Activated CD4-positive, alpha-beta T cell treated with anti-CD3 and anti-CD28 coated beads for 1 hour (primary cell): ENCODE data around the gene SH3PXD2A.

Experiments used
- DNase-seq: peaks from one replicate; pipeline ENCODE4 v3.0.0-alpha.2; 2020

The SH3PXD2A gene

DNA sequence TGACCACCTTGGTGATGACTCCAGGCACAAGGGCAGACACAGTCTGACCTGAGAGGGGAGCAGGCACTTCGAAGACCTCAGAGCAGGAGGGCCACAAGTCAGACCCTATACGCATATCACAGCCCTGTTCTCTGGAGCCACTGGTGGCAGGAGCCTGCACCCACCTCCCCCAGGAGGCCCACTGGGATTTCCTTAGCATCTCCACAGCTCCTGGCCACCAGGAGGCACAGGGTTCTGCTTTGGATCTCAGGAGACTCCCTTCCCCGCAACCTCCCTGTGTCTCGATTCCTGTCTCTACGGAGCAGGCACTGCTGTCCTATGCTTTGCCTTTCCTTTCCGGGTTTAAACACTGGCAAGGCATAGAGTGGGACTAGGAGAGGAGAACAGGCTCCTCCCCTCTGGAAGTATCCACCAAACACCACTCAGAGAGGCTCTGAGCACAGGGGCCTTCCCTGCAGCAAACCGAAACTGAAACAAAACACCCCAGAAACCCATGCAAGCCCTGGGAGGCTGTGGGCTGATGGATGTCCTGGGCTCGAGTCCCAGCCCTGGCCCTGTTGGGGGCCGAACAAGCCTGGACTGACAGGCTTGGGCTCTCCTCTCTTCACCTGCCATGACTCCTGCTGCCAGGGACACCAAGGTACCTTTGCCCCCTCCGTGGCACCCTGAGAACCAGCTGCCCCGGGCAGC, 195.6 kb downstream of the SH3PXD2A start:
- DNase-seq = peak; percentile 33

DNA sequence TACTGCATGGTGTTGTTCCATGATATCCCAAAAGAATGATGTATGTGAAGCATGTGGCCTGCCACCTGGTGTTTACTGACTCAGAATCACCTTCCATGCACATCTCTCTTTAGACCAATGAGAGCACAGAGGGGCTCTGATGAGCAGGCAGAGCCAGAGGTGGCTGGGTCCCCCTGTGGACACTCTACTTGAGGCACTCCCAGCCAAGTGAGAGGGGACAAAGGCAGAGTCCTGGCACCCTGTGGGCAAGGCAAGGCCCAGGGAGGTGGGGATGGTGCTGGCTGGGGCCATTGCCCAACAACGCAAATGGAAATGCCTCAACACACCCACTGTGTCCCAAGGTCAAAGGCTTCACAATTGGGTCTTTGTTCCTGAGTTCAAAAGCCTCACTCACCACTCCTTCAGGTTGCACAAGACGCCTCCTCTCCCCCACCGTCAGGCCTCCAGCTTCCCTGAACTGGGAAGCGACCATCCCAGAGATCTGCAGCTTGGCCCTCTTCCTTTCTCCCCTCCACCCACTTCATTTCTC, 197.3 kb downstream of the SH3PXD2A start:
- no peak for DNase-seq

DNA sequence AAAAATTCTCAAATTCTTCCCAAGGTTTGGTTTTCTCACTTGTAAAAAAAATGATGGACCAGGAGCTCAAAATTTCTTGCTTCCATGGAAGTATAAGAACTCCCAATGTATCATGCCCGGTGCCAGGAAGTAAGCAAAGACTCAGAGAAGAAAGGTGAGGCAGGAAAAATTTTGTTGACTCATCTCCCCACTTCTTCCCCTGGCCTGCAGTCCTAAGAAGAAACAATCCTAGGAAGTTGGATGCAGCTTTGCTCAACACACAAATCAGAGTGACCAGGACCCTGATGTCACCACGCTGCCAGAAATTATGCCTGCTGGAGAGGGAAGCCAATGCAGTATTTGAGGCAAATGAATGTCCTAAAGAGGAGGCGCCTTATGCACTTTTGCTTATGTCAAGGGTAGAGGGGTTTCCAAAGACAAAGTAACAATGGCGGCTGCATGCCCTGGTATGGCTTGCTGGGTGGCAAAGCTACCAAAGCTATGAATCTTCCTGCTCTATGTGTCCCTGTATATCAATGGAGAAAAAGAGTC, 198.2 kb downstream of the SH3PXD2A start:
- no peak for DNase-seq

DNA sequence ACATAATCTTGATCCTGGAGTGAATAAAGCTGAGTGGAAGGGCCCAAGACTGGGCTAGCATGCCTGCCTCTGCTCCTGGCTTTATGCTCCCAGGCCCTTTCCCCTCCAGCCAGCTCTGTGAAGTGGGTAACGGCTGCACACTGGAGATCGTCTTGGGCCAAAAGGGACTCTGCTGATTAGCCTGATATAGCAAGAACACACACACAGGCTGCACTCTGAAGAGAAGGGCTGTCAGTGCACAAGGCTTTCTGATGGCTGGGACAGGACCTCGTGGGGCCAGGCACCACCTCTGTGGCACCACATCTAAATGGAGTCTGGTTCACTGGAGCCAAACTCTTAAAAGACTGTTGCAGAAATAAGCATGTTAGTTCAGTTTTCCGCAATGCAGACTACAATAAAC, 200.5 kb downstream of the SH3PXD2A start:
- DNase-seq = no peak

DNA sequence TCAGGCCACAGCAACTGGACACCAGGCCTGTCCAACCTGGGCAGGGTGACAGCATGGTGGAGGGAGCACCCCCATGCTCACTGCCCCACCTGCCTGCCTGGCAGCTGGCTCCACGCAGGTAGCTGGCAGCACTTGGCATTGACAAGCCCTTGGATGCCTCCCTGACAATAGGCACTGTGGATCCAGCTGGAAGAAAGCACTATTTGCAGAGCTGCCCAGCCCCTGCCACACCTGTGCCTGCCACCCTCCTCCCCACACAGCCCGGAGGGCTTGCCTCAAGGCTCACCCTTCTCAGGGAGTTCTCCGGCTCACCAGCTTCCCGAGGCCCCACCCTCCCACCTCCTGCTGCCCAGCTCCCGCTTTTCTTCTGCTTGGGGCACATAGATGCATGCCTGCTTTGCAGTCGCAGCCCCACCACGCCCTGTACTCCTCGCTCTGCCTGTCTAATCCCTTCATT, 201.8 kb downstream of the SH3PXD2A start:
- DNase-seq = no peak

DNA sequence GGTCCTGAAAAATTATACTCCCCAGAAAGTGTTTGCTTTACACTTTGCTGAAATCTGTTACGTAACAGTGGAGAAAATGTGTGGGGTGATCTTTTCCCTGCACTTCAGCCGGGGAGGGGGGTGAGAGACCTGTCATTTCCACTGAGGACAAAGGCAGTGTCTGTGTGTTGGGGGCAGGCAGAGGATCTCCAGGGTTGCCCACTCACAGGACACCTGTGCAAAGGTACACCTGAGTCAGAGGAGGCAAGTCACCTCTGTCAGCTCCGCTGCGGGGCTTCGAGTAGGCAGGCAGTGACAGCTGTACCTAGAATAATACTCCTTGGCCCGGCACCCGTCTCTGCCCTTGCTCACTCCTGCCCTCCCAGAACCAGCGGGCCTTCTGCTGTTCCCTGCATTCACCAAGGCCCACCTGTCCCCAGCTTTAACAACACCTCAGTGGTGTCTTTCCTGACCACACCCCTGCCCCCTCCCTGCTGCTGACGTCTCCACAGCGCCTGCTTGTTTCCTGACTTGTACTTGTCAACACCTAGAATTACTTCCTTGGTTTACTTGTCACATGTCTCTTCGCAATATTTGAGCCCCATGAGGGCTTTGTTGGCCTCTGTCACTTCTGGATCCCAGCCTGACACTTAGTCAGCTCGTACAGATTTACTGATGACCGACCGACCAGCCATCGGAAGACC, 202.6 kb downstream of the SH3PXD2A start:
- DNase-seq = no peak

DNA sequence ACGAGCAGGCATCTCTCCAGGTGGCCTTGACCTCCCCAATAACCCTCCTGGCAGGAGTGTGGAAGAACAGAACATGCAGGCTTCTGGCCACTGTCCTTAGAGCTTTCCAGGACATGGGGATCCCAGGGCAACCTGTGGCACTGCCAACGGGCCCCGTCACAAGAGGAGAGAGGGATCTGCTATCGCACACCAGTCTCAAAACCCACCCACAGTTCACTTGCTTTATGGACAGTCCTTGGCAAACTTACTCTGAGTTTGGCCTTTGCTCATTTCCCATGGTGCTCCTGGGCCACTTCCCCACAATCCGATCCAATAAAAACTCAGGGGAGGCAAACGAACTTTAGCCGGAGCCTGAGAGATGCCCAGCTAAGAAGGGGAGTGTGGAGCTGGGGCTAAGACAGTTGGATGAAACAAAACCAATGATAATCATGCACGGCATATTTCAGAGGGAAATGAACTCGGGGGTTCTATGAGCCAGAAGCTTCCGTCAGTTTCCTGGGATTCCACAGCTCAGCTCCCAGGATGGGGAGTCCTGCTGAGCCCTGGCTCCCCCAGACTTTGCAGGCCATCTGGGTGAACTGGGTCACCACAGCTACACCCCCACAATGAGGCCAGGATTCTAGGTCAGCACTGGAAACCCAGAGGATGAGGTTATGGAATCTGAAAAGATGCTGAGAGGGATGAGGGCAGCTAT, 203.4 kb downstream of the SH3PXD2A start:
- no peak for DNase-seq

DNA sequence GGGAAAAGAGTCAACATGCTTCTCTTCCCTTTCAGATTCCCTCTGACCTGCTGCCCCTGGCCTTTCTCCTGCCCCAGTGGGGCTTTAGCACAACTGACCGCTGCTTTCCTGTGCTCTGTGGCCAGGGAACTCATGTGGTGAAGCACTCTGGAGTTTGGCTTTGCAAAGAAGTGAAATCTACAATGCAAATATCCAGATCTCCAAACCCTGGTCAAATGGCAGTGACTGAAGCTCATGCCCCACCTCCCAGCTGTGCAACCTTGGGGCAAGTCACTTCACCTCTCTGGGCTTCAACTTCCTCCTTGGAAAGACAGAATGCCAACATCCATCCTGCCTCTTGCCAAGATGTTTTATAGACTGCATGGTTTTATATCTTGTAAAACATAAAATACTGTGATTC, 204.0 kb downstream of the SH3PXD2A start:
- DNase-seq = no peak

DNA sequence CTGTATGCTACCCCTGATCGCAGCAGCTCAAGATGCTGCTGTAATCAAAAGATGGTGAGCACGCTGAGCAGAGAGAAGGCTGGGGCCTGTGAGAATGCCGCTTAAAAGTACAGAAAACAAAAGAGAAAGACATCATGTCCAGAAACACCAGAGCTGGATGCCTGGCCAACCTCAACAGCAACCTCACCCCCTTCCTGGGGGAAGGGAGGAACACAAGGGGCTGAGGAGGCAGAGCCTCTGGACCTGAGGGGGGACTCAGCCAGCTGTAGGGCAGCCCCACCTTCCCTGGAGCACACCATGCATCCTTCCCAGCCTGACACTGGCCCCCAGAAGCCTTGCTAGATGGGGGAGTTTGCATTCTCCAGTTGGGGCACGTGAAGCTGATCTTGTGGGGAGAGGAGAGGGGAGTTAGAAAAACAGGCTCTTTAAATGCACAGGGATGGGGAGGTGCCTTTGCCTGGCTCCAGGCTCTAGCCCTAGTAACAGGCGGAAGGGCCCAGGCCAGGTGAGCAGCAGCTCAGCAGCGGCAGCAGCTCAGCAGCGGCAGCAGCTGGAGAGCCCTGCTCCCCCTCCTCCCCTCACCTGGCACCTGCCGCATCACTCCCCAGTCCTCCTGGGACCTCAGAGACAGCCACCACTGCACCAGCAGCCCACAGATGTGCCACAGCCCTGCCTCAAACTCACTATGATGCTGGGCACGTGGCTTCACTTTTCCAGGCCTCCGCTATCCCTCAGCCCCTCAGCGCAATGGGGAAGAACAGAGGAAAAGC, 205.5 kb downstream of the SH3PXD2A start:
- DNase-seq = no peak

DNA sequence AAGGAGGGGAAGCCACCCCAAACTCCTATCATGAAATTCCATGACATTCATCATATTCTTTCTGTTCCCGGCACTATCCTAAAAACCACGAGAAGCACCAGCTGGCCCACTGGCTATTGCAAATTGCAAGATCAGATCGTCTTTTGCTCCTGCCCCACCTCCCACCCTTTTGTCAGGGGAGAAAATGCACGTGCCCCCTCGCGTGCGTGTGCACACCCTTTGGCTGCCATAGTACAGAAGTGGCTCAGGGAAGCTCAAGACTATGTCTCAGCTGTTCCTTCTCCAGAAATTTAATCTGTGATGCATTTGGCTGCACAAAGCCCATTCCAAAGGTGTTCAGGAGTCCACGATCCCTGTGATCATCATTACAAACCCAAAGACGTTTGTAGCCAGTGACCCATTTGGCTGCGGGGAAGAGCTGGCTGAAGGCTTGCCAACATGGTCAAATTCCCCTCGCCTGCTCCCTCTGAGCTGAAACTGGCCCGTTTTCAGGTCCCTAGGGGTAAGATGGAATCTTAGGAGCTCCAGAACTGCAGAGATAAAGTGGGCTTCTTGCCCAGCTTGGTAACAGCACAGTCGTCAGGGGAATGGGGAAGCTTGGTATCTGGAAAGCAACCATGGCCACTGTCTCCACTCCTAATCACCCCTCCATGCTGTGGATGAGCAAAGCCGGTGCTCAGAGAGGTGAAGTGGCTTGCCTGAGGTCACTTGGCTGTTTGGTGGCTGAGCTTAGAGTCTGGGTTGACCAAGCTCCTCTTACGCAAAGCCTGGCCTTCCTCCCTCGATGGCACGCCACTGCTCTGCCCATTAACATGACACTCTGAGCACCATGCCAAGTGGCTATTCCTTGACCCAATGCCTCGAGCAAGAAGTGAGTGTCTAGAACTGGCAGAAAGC, 206.5 kb downstream of the SH3PXD2A start:
- DNase-seq = no peak

DNA sequence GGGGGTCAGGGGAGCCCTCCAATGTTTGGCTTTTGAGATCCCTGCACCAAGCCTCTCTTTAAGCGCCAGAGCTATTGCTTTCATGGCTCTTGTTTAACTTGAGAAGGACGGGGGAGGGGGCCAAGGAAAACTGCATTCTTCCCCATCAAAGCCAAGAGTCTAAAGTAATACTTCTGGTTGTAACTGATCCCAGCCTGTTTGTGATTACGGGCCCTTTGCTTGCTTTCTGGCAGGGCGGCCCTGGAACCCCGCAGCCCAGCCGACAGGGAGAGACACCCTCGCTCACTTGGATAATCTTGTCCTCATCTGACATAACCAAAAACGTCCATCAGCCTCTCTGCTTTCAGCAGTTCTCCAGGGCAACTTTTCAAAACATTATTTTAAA, 207.1 kb downstream of the SH3PXD2A start:
- no peak for DNase-seq

DNA sequence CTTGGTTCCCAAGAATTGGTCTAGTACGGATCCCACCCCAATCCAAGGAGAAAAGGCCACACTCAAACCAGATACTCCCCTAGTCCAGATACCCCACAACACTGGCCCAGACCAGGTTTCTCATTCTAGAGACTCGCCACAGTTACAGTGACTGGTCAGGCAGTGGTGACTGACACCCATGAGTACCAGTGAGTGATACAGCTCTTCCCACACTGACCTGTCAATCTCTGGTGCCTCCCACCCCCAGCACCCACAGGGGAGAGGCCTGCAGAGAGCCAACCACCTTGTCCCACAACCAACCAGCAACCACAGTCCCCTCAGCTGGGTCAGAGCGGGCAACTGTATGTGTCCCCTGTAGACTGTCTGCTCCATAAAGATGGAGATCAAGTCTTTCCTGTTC, 209.1 kb downstream of the SH3PXD2A start:
- DNase-seq = no peak

DNA sequence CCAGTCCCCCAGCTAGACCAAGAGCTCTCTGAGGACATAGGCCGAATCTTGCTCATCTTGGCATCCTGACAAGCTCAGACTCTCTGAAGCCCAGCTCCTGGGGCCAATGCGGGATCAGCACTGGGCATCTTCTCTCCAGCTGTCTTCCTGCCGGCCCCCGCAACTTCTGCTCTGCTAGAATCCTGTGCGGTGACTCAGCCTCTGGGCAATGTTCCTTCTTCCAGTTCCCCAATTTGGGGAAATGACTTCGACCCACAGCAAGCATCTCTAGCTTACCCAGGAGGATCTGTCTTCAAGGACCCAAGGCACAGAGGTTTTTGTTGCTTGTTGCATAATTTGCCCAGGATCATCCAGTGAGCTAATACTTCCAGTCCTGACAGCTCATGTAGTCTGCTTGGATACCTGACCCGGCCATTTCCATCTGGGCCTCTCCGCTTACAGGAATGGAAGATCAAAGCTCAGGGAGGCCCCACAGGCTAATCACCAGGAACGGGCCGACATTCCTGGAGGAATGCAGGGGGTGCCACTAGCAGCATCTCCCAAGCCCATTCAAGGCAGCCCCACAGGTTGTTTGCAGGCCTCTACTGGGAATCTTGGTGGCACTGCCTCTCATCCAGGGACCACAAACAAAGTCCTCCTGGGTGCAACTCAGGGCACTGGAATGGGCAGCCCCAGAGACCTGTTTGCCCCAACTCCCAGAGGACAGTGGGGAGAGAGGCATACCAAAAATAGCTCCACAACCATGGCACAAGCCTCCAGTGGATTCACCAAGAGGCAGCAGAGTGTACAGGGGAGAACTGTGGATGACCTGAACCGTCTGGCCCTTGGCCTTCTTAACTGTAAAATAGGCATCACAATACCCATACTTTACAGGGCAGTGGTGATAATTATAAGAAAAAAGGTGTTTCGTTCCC, 210.0 kb downstream of the SH3PXD2A start:
- DNase-seq = no peak

DNA sequence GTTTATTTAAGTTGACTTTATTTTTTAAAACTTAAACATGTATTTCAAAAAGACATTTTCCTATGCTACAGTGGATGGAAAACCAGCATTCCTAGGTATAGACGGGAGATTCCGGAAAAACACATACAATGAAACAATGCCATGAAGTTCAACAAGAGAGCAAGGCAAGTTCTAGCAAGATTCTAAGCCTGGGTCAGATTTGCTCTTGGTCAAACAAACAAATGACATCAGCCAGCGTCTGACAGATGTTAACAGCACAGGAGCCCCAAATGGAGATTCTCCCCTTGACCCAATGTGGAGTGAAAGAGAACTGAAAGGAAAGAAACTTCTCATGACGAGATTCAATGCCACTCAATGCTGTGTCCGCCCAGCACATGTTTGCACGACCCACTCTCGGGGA, 212.0 kb downstream of the SH3PXD2A start:
- DNase-seq = no peak

DNA sequence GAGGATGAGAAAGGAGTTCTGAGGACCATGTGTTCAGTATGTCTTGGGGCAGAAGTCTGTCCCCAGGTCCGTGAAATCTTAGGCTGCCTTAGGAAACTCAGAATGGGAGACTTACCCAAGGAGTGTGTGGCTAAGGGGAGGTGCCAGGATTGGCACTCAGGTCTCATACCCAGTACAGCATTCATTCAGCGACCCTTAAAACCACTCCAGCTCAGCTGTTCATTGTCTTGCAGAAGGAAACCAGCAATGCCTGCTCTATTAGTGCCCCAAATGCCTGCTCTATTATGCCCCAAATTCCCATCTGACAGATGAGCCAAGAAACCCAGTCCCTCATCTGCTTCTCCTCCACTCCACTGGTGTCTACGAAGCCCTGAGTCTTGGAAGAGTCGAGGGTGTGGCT, 214.1 kb downstream of the SH3PXD2A start:
- no peak for DNase-seq

DNA sequence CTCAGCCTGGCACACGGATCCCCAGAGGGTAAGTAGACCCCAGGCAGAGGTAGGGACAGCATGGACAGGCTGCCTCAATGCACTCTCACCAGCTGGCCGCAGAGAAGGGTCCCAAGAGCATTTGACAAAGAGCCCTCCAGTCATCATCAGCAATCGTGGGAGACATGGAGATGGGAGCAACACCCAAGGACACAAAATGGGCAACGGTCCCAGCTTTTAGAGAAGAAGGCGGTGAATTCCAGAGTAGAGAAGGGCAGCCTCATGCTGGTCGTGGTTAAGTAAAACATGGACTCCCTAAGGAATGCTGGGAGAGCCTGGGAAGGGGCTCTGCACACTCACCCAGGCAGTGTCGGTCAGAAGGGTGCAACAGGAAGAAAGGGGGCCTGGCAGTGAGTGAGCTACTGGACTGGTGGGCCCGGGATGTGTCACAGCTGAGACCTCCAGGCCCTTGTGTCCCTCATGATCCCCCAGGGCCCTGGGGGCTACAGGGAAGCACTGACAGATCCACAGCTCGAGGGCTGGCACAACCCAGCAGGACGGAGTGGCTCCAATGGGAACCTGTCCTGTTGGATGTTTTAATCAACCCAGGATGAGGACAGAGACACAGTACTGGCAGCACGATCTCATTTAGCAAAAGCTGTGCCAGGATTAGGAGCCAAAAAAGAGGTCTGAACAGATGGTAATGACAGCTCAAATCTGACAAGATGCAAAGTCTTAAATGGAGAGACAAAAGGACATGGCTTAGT, 214.8 kb downstream of the SH3PXD2A start:
- DNase-seq = no peak

DNA sequence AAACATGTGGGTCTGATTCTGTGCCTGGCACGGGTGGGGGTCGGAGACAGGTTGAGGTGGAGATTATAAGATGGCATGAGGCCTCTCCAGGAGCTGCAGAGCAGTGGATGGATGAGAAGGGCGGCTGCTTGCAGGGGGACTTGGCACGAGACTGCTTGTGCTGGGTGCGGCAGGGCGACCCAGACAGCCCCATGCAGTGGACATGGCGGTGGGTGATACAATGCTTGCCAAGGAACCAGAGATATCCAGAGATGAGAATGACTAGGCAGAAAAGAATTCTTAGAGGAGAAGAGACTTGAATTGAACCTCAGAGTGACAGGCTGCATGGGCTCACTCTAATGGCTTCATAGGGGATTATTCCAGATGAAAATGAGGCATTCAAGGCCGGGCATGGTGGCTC, 216.4 kb downstream of the SH3PXD2A start:
- no peak for DNase-seq

DNA sequence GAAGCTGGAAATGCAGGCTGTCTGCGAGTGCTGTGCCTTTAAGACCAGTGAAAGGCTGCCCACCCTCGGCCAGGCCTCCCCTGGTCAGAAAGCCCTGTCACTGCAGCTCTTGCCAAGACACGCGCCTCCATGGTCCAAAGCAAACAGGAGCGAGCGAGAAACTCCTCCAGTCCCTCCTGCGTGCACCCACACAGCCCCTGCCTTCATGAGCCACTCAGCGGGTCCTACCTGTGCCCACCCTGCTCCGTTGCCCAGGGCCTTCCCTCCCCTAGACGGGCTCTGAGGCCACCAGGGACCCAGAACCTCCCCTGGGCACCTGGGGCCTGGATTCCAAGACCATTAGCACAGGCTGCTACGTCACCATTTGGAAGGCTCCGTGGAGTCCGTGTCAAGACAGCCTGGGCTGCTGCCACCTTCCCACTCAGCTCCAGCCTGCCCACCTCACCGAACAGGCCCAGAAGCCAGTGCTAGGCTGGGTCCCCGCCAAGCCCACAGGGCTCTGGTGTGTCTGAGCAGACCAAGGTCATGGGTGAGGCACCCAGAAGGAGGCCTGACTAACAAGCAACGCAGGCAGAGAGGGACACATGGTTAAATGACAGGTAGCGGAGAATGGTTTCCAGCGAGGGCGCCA, 217.3 kb downstream of the SH3PXD2A start:
- DNase-seq = no peak

DNA sequence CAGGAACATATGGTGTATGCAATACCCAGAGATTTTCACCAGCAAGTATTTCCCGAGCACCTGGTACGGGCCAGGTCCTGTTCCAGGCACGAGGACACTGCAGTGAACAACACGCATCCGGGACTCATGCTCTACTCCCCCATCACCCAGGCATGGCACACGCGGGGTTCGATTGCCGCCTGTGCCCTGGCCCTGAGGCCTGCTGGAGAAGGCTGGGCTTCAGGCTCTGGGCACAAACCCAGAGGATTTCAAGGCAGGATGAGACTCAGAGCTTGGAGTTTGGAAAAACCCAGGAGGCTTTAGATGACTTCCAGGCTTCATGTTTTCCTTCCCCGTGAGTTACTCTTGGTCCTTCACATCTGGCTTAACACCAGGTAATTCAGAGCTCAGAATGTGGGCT, 218.4 kb downstream of the SH3PXD2A start:
- DNase-seq = no peak
